RWPE2 (cell line): ENCODE results near the gene ZBTB20.

Source experiments
- ATAC-seq: fragments of 200-7000 bp; cut with Tn5 transposase; 3 replicates; pipeline ENCODE4 v1.9.1; 2021; ENCODE audit warnings: low read depth
- DNase-seq: peaks from one replicate; pipeline ENCODE4 v3.0.0-alpha.2; 2020; ENCODE audit warnings: low spot score
- H3K27ac ChIP-seq: fragments of 450-650 bp; 2 replicates; pipeline ENCODE4 v1.5.1; 2017; ENCODE audit warnings: mild to moderate bottlenecking; ENCODE audit not compliant: poor library complexity, severe bottlenecking
- H3K27me3 ChIP-seq: fragments of 250-450 bp; sonication (Bioruptor Pico); 2 replicates; pipeline ENCODE4 v1.5.1; 2021; ENCODE audit warnings: mild to moderate bottlenecking, moderate library complexity; ENCODE audit not compliant: insufficient read depth, poor library complexity, severe bottlenecking
- H3K36me3 ChIP-seq: fragments of 250-450 bp; sonication (Bioruptor Pico); 2 replicates; pipeline ENCODE4 v1.5.1; 2020; ENCODE audit warnings: low read depth, mild to moderate bottlenecking, moderate library complexity
- H3K4me1 ChIP-seq: fragments of 250-450 bp; sonication (Bioruptor Pico); 2 replicates; pipeline ENCODE4 v1.5.1; 2021; ENCODE audit warnings: mild to moderate bottlenecking, moderate library complexity; ENCODE audit not compliant: insufficient read depth, poor library complexity, severe bottlenecking
- H3K4me3 ChIP-seq: fragments of 250-450 bp; sonication (Bioruptor Pico); 2 replicates; pipeline ENCODE4 v1.5.1; 2021; ENCODE audit warnings: mild to moderate bottlenecking, moderate library complexity; ENCODE audit not compliant: severe bottlenecking
- H3K9me3 ChIP-seq: fragments of 250-450 bp; sonication (Bioruptor Pico); 2 replicates; pipeline ENCODE4 v1.5.1; 2021; ENCODE audit warnings: mild to moderate bottlenecking, moderate library complexity; ENCODE audit not compliant: severe bottlenecking
- TF ChIP-seq, protein P1 (sequence below): fragments of 450-650 bp; IDR thresholded peaks from one replicate; pipeline ENCODE4 v1.5.1; 2017; ENCODE audit warnings: mild to moderate bottlenecking, moderate library complexity; ENCODE audit not compliant: poor library complexity, severe bottlenecking

The ZBTB20 gene

DNA sequence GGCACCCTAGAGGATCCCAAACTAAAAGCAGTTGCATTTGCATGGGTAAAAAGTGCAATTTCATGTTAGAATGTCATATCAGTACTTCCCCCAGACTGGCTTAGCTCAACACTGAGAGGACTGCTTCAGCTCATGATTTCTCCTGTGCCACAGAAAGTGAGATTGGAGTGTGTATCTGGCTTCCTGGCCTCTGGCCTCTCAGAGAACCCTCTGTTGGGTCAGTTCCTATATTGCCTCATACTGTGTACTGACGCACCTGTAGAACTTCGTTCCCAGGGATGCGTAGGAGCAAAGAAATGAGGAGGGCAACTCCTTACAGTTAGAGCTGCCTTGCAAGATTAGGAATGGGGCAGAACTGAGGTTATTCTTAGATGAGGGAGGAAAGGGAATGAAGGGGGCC lies 512.5 kb downstream of the ZBTB20 start:
- H3K9me3 ChIP-seq: no peaks in the 10 kb centered on the region

DNA sequence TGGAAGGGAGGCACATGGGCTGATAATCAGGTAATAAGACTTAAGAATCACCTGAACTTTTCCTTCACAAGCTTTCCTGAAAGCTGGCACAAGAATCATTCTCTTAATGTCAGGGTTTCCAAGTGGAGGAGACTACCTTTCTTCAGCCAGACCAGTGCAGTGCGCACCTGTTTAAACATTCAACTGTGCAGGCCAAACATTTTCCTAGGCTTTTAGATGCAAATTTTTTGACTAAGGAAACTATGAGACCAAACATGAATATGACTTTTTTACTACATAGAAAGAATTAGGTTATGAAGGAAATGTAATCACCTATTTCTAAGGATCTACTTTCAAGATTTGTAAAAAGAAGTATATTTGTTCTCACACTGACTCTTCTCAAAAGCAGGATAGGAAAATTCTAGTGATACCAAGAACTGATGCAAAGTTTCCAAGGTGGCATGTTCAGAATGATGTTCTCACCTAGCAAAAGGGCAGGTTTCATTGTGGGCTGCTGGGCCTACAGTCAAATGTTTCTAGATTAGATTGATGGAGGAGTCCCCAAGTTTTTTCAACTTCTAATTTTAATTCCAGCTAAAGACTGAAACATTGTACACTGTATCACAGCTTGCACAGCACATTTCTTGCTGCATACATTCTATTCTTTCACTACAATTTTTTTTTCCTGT lies 514.2 kb downstream of the ZBTB20 start:
- ATAC-seq: no peak
- H3K4me1 ChIP-seq: no peaks in the 10 kb centered on the region
- H3K27ac ChIP-seq: no peak overlapping the region
- no peak overlapping the region for H3K4me3 ChIP-seq
- TF ChIP-seq, protein P1, sequence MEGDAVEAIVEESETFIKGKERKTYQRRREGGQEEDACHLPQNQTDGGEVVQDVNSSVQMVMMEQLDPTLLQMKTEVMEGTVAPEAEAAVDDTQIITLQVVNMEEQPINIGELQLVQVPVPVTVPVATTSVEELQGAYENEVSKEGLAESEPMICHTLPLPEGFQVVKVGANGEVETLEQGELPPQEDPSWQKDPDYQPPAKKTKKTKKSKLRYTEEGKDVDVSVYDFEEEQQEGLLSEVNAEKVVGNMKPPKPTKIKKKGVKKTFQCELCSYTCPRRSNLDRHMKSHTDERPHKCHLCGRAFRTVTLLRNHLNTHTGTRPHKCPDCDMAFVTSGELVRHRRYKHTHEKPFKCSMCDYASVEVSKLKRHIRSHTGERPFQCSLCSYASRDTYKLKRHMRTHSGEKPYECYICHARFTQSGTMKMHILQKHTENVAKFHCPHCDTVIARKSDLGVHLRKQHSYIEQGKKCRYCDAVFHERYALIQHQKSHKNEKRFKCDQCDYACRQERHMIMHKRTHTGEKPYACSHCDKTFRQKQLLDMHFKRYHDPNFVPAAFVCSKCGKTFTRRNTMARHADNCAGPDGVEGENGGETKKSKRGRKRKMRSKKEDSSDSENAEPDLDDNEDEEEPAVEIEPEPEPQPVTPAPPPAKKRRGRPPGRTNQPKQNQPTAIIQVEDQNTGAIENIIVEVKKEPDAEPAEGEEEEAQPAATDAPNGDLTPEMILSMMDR: no peak
- H3K9me3 ChIP-seq: no peaks in the 10 kb centered on the region
- no peaks in the 10 kb centered on the region for H3K27me3 ChIP-seq
- H3K36me3 ChIP-seq: no peaks in the 10 kb centered on the region
- no peak for DNase-seq

More for the DNA sequence above, 512.5 kb downstream of the ZBTB20 start:
- DNase-seq (no peak), ATAC-seq (no peak)
- Histone ChIP-seq H3K27me3 (no peaks in the 10 kb centered on the region), H3K4me3 (no peak overlapping the region), H3K4me1 (no peaks in the 10 kb centered on the region), H3K36me3 (no peaks in the 10 kb centered on the region), H3K27ac (no peak overlapping the region)
- TF ChIP-seq, protein P1: no peak

DNA sequence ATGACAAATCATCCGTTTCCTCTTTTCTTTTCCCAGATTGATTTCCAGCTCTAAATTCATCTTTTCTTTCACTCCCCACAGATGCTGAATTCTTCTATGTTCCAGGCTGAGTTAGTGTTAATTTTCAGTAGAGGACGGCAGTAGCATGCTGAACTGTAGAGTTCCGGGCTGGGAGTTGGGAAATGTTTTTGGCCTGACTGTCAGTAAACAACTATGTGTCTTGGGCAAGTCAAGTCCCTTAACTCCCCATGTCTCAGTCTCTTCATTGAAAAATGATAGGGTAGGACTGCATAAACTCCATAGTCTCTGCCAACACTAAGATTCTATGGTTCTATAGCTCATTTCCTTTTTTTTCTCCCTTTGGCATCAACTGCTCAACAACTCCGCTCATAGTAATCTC lies 519.3 kb downstream of the ZBTB20 start:
- TF ChIP-seq, protein P1: no peak
- Histone ChIP-seq H3K4me1 (no peaks in the 10 kb centered on the region), H3K9me3 (no peaks in the 10 kb centered on the region), H3K27me3 (no peaks in the 10 kb centered on the region), H3K4me3 (no peak overlapping the region), H3K36me3 (no peaks in the 10 kb centered on the region), H3K27ac (no peak overlapping the region)
- DNase-seq: no peak
- no peak for ATAC-seq

DNA sequence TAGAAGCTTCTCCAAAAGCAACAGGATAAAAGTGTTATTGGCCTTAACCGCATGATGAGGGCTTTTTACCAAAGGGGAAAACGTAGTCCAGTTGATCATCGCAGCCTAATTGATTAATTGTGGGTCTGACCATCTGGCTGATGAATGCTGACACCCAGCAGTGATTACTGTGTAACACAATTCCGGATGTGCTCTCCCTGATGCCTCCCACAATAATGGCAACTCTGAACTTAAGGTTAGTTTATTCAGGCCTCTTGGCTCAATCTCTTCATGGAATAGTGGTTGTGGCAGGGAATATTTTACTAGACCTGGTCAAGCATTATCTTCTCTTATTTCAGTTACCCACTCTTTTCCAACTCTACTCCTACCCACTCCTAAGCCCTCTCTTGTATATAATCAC lies 520.3 kb downstream of the ZBTB20 start:
- H3K36me3 ChIP-seq: no peaks in the 10 kb centered on the region
- TF ChIP-seq, protein P1: no peak

DNA sequence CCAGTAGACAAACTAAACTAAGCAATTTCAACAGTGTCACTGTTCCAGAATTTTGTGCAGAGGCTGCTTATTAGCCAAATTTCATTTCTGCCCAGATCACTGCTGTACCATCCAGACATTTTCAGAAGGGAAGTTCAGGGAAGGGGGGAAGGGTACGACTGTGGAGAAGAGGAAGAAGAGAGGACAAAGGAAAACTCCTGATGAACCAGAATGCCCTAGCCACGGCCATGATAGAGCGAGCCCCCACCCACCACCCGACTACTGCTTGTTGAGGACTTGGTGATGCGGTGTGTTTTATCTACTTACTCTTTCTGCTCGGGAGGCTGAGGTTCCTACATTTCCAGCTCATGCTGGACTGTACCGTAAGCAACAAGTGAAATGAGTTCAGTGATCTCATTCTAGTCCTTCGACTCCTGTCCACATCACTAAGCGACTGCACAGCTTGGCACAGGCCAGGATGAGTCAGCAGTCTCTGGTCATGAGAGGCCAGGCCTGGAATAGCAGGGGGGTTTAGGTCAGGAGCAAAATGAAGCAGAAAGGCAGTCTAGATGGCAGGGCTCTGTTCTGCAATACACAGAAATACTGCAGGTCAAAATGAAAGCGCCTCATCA lies 522.4 kb downstream of the ZBTB20 start:
- Histone ChIP-seq H3K36me3 (no peaks in the 10 kb centered on the region), H3K4me1 (peaks cover 5% of the 10 kb centered on the region), H3K4me3 (no peak overlapping the region), H3K9me3 (no peaks in the 10 kb centered on the region), H3K27me3 (no peaks in the 10 kb centered on the region), H3K27ac (no peak overlapping the region)
- ATAC-seq: peak; percentile 98
- TF ChIP-seq, protein P1: no peak
- DNase-seq: peak; percentile 66

More for the DNA sequence above, 520.3 kb downstream of the ZBTB20 start:
- Histone ChIP-seq H3K4me1 (no peaks in the 10 kb centered on the region), H3K27me3 (no peaks in the 10 kb centered on the region), H3K4me3 (no peak overlapping the region), H3K27ac (no peak overlapping the region), H3K9me3 (no peaks in the 10 kb centered on the region)
- ATAC-seq: no peak
- no peak for DNase-seq
